SK-N-DZ (cell line): ENCODE results near the gene CYLC2. TPM values are rescaled to one million over a fixed set of nuclear protein-coding genes. Genes with fewer than 3 reads are reported as not detected.
A peak's percentile ranks its signal among the peaks of the same experiment; 100 is the strongest.

ENCODE experiments used
- DNase-seq: peaks from one replicate; pipeline ENCODE4 v3.0.0-alpha.2; 2015; ENCODE audit warnings: low spot score
- polyA plus RNA-seq, 2 experiments: library from polyadenylated mRNA; depleted of rRNA; stranded (reverse); fragments of >200 nt; gene quantifications; 2 replicates each; pipeline ENCODE4 v1.2.3, GENCODE V29; 2014
- small RNA-seq, 2 experiments: library from RNA; depleted of rRNA; stranded (forward); fragments of <200 nt; gene quantifications; one replicate each; pipeline ENCODE3, GENCODE V24; 2014

CYLC2 gene, protein sequence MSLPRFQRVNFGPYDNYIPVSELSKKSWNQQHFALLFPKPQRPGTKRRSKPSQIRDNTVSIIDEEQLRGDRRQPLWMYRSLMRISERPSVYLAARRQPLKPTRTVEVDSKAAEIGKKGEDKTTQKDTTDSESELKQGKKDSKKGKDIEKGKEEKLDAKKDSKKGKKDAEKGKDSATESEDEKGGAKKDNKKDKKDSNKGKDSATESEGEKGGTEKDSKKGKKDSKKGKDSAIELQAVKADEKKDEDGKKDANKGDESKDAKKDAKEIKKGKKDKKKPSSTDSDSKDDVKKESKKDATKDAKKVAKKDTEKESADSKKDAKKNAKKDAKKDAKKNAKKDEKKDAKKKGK
- not detected in 2 replicates for polyA plus RNA-seq (2014; cell fraction: cytosol; rRNA removed)
- polyA plus RNA-seq (2014; cell fraction: nucleus; rRNA removed), result not detected in 2 replicates

DNA sequence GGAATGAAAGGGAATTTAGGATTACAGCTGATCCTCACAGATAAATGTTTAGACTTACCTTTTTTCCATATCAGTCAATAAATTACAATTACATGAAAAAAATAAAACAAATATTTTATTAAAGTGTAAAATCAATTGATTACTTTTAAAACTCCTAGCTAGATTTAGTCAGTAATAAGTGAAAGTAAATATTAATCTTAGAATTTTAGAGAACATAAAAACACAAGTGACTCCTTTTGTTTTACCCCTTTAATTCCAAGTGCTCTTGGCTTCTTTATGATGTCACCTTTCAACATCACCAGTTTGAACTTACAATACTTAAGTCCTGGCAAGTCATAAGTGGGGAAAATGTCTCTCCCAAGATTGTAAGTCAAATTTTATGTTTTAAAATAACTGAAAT is at the start of gene CYLC2:
Gene CYLC2 (plus strand): TSS at position 301 of the 400 bp plus-strand sequence. CDS start 48 bp downstream, at position 349.
- no peak for DNase-seq

DNA sequence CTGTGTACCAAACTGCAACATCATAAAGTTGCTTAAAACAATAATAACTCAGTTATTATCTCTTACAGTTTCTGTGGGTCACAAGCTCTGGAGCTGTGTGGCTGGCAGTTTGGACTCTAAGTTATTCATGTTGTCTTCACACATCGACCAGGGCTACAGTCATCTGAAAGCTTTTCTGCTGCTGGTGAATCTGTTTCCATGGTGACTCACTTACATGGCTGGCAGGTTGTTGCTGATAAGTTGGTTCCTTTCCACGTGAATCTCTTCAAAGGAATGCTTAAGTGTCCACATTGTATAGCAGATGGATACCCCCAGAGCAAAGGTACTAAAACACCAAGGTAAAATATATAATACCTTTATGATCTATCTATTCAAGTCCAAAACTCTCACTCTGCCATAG is 44.8 kb upstream of the CYLC2 start:
- no peak for DNase-seq

DNA sequence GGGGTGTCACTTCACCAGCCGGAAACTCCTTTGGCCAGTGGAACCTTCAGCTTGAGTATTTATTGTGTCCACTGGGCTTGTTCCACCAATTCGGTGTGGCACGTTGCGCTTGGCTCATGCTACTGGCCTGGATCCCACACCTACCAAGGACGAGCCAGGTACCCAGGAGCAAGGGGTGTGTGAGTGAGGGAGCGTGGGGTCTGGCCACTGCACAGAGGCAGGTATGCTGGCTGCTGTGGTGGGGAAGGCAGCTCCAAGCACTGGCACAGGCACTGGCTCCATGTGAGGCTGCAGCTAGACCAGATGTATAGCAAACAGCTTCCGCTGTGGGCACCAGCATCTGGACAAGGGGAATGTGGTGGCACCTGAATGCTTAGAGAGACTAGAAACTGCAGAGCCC is 28.1 kb upstream of the CYLC2 start:
- no peak for DNase-seq

DNA sequence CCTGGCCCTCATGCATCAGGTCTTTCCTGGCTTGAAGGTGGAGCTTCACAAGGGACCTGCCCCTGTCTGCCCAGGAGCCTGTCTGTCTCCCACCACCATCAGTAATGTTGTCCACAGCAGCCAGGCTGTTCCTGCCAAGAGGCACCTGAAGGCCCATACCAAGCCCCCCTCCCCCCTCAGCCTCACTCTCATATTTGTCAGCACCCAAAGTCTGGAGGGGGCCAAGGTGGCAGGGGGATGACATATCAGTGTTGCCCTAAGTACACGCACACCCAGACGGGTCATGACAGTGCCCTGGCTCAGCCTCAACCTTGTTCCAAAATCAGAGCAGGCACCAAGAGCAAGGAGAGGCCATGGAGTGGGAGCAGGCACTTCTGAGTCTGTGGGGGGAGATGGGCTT is 27.2 kb upstream of the CYLC2 start:
- DNase-seq, result no peak

DNA sequence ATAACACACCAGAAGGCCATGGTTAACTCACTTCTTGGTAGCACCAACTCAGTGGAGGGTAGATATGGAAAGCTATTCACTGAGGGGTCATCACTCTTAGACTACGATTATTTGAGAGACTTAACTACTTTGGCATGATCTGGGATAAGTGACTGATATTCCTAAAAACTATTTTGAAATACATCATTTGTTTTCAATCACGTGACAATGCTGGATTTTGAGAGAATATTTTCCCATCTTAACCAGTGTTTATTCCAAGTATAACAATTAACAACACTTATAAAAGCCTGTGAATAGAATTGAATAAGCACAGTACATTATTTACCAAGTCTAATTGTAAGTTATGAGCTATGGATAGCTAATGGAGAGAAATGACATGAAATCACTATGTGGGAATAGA is 22.4 kb upstream of the CYLC2 start:
- no peak for DNase-seq

DNA sequence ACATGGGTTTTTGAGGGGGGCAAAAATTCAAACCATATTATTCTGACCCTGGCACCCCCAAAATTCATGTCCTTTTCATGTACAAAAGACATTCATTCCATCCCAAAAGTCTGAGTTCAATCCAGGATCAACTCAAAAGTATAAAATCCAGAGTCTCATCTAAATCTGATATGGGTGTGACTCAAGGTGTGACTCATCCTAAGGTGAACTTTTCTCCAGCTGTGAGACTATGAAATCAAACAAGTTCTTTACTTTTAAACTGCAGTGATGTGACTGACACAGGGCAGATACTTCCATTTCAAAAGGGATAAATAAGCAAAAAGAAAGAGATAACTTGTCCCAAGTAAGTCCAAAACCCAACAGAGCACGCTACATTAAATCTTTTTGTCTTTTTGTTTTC is 20.6 kb upstream of the CYLC2 start:
- no peak for DNase-seq

DNA sequence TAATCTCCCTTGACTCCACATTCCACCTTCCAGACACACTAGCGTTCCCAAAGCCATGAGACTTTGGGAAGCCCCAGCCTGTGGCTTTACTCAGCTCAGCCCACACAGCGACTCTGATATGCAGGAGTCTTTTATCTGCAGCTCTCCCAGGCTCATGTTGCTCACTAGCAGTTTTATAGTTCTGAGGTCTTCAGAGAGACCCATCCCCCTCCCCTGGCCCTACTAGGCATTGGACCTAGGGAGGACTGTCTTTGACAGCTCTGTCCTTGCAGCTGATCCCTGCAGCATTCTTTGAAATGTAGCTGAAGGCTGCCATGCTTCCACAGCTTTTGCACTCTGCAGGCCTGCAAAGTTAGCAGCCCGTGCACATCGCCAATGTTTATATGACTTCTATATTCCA is 19.9 kb upstream of the CYLC2 start:
- no peak for DNase-seq

DNA sequence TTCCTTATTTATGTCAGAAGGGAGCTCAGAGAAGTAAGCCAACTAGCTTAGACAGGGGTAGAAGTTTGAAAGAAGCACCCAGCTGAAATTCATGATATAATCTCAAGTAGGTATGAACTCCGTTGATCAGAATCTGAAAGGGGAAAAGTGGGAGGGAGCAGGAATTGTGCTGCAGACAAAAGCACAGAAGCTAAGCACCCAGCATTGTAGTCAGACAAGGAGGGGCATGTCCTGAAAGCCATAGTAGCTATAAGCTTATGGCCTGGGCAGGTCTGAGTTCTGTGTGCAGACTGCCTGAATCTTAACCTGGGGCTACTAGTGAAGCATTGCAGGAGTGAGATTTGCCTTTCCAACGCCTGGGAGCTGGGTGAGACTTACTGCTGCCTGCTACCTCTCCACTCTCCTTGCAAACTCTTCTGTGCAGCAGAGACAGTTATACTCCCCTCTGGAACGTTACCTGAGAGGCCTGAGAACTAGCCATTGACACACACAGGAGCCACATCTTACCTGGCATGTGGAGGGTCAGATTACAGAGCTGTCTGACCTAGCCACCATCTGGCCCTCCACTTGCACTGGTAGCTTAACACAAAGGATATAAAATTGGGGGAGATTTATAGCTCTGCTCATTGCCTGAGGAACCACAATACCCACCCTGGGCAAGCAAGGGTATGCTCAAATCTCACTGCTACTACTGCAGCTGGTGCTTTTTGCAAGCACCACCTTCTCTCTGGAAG is 9.8 kb upstream of the CYLC2 start:
- no peak for DNase-seq

DNA sequence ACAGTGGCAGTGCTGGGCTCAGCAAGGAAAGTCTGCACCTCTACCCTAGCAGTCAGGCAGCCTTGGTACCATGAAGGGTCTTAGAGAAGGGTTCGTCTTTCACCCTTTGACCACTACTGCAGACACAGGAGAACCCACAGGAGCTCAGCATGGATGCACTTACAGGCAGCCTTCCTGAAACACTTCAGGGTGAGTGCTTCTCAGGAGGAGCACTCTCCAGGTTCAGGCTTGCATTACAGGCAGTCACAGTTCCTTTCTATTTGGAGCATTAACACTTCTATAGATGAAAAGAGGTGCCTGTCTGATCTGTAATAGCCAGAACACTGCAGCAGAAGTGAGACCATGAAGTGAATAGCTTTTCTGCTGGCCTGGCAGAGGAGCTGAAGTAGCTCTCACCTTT is 8.7 kb upstream of the CYLC2 start:
- DNase-seq, result no peak

DNA sequence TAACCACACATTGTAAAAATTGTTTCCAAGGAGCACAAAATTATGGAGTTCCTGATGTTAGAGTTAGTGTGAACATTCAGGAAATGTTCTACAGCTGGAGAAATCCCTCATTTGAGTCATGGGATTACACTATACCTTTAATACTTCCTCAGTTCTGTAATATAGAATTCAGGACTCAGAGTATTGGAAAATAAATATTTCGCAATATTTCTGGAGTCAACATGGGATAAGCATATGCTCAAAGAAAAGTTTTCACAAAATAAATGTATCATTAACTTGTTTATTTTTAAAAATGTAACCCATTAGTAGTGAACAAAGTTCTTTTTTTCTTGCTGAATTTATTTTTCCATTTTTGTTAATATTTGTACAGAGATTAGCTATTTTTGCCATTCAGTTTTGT is 8.6 kb downstream of the CYLC2 start:
- DNase-seq, result no peak

DNA sequence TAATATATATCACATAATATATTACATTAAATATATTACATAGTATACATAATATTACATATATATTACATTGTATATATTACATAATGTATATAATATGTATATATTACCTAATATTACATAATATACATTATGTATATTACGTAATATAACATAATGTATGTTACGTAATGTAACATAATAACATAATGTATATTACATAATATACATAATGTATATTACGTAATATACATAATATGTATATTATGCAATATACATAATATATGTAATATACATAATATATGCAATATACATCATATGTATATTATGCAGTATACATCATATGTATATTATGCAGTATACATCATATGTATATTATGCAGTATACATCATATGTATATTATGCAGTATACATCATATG is 19.1 kb downstream of the CYLC2 start:
- DNase-seq, result no peak

DNA sequence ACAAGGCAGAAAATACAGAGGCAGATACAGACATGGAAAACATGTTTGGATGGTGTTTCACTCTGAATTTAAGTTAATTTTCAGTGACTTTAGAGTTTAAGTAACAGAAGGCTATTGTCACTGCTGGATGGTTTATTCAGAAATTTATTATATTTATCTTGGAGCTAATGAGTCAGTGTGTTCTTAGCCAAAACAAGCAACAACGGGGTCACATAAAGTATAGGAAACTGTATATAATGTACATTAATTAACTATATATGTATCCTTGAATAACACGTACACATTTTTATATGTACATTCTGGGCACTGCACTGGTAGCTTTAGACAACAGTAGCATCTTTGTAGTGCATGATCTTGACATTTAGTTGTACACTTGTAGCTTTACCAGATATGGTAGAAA is 30.7 kb downstream of the CYLC2 start:
- no peak for DNase-seq

DNA sequence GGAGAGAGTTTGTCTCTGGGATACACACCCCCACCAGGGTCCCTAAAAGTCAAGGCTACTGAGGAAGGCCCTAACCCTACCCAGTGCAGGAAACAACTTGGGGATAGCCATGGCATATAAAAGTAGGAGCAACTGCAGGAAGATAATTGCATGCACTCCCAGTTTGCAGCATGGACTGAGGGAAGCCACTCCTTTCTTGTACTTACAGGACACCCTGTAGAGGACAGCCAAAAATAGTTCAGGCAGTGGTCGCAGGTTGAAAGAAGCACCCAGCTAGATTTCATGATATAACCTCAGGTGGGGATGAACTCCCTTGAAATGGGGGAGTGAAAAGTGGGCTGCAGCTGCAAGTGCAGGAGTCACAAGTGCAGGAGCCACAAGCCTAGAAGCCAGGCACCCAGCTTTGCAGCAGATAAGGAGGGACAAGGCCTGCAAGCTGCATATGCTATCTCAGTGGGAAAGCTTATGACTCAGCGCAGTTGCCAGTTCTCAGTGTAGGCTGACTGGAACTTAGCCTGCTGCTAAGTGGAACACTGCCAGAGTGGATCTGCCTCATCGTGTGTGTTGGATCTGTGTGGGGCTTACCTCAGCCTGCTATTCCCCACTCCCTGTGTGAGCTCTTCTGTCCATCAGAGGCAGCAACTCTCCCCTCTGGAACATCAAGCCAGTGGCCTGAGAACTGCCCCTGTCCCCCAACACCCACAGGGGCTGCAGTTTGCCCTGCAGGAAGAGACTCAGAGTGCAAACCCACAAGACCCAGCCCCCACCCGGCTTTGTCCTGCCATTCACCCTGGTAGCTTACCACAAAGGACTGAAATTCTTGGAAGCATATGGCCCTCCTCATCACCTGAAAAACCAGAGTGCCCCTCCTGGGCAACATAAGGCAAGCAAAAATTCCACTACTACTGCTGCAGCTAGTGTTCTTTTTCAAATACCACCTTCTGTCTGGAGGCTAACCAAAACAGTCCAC is 42.7 kb downstream of the CYLC2 start:
- peak; percentile 1 for DNase-seq

DNA sequence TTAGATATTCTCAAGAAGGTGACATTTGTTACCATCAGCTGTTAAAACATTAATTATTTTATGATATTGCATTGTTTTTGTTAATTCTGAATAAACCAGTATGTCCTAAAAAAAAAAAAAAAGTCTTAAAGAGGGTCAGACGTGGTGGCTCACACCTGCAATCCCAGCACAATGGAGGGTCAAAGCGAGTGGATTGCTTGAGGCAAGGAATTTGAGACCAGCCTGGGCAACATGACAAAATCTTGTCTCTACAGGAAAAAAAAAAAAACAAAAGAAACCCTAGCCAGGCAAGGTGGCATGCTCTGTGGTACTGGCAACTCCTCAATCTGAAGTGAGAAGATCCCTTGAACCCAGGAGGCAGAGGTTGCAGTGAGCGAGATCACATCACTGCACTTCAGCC is 46.8 kb downstream of the CYLC2 start:
- DNase-seq, result no peak

Small RNA genes lying within 50 kb of the gene (small RNA-seq; reads per million reads assigned to genes)
- 0 reads per million in 2 experiments for gene AL589823.1
